ENCODE data around the gene MAMSTR. TPM values are rescaled to one million over a fixed set of nuclear protein-coding genes. Genes with fewer than 3 reads are reported as not detected.
"Not testable (repeated sequence)": the region's sequence is repeated elsewhere in the genome, so short reads cannot be mapped to it uniquely, and the experiment has no call there.

Gene MAMSTR
- total RNA-seq, 1 donor from 2014 or later, result 1.4 TPM

DNA sequence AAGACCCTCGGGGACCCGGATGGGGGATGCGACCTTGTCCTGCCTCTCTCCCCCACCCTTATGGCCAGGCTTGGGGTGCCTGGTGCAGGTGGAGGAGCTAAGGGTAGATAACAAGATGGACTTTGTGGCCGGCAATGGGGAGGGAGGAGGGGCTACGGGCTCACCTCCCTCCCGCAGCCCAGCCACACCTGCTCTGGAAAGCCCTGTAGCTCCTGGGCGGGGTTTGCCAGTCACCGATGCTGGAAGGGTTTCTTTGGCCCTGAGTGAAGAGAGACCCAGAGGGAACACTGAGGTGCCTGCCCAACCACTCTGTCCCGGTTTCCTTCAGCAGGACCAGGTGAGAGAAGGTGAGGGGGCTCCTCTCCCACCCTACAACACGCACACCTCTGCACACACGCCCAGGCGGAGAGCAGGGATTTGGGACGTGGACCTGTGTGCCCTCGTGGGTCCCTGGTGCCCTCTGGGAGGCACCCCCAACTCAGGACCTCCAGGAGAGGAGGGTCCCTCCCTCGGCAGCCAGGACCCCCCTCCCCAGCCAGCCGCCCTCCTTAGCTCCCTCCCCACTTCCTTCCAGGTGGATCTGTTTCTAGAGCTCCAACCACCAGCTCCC, 23.7 kb downstream of the MAMSTR start, which contains the start of gene FUT2:
TSS of gene FUT2 (plus strand) at position 229 of the 610 bp plus-strand sequence. CDS start 6,986 bp downstream, outside the sequence.
- intact Hi-C loops (cut with micrococcal nuclease), result no loop called here

GRCh38 chr19:48693629-48694028, 25.9 kb downstream of the MAMSTR start:
- intact Hi-C loops (cut with micrococcal nuclease), result not testable (repeated sequence)

GRCh38 chr19:48689449-48689848, 30.1 kb downstream of the MAMSTR start:
- intact Hi-C loops (cut with micrococcal nuclease), result no loop called here

DNA sequence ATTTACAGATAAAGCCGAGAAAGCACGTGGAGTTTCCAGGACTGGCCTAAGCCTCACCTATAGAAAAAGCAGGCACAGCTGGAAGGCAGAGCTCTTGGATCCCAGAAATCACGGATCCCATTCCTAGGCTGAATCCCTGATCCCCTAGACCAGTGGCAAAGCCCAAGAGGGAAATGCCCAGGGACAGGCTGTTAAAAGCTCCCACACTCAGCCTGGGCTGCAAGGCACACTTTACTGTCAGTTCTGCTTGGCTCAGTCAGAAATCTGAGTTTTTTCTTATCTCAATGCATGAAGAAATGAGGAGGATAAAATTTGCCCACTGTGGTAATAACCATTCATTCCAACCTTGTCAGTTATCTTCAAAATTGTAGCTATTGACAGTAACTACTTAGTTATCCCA, 31.7 kb downstream of the MAMSTR start:
- intact Hi-C loops (cut with micrococcal nuclease), result no loop called here

GRCh38 chr19:48686637-48687036, 32.9 kb downstream of the MAMSTR start:
- intact Hi-C loops (cut with micrococcal nuclease), result not testable (repeated sequence)

GRCh38 chr19:48686088-48686487, 33.4 kb downstream of the MAMSTR start:
- intact Hi-C loops (cut with micrococcal nuclease), result no loop called here

- intact Hi-C loops (cut with micrococcal nuclease), result no loop called here
Measured at GRCh38 chr19:48685583-48685982, 33.9 kb downstream of the MAMSTR start.

DNA sequence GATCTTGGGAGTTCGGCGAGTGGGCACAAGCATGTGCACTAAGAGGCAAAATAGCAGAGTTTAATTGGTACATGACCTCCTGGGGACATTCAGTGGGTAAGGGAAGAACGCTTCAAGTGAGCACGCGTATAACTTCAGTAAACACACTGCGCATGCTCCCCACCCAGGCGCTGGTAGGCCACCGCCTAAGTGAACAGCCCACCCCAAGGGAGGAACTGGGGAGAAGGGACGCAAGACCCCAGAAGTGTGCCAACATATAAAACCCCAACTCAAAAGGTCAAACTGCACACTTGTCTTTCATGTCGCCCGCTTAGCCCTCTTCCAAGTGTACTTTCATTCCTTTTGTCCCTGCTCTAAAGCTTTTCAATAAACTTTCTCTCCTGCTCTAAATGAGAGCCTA, 36.2 kb downstream of the MAMSTR start:
- intact Hi-C loops (cut with micrococcal nuclease), result no loop called here

DNA sequence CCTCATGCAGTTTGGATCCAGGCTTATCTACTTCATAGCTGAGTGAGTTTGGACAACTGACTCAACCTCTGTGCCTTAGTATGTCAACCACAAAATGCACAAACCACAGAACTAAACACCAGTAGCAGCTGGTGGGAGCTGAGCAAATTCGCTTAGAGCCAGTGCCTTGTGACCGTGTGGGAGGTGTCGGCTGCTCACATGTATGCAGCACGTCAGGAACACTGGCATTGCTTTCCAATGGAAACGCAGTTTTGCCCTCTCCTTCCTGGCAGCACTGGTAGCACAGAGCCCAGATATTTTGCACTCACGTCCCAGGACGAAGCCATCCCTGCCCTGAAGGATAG, 38.4 kb downstream of the MAMSTR start:
- intact Hi-C loops (cut with micrococcal nuclease), result no loop called here

DNA sequence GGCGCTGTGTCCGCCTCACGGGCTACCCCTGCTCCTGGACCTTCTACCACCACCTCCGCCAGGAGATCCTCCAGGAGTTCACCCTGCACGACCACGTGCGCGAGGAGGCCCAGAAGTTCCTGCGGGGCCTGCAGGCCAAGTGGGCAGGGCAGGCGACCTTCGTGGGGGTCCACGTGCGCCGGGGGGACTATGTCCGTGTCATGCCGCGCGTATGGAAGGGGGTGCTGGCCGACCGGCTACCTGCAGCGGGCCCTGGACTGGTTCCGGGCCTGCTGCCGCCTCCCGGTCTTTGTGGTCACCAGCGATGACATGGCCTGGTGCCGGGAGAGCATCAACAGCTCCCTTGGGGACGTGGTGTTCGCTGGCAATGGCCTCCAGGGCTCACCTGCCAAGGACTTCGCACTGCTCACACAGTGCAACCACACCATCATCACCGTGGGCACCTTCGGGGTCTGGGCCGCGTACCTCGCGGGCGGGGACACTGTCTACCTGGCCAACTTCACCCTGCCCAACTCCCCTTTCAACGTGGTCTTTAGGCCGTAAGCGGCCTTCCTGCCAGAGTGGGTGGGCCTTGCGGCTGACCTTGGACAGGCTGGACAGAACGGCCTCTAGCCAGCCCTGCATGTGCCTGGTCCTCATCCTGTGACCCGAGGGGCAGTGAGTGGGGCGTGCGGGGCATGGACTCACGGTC, 38.9 kb downstream of the MAMSTR start:
- intact Hi-C loops (cut with micrococcal nuclease), result no loop called here

GRCh38 chr19:48680006-48680405, 39.5 kb downstream of the MAMSTR start:
- intact Hi-C loops (cut with micrococcal nuclease), result not testable (repeated sequence)

DNA sequence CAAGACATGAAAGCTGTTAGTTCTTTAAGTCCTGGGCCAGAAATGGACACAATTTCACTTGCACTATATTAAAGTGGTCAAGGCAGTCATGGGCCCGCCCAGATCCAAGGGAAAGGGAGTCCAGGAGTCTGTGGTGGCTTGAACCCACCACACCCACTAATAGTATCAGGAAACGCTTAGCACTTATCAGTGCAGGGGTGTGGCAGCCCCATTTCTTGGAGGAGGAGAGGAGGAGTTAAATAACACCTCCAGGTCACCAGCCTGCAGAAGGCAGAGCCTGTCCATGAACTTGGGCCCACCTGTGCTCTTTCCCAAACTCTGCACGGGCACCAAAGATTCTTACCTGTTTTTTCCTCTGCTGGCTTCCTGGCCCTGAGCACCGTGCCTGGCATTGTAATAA, 41.3 kb downstream of the MAMSTR start:
- intact Hi-C loops (cut with micrococcal nuclease), result no loop called here

GRCh38 chr19:48676887-48677286, 42.6 kb downstream of the MAMSTR start:
- intact Hi-C loops (cut with micrococcal nuclease), result no loop called here

GRCh38 chr19:48676487-48676886, 43.0 kb downstream of the MAMSTR start:
- intact Hi-C loops (cut with micrococcal nuclease), result no loop called here

GRCh38 chr19:48674921-48675824, 44.4 kb downstream of the MAMSTR start:
- intact Hi-C loops (cut with micrococcal nuclease), result loop anchor here (1.0 kb wide), 3 partner anchors 29 to 64 kb away; partner anchors contain the start of gene CA11

DNA sequence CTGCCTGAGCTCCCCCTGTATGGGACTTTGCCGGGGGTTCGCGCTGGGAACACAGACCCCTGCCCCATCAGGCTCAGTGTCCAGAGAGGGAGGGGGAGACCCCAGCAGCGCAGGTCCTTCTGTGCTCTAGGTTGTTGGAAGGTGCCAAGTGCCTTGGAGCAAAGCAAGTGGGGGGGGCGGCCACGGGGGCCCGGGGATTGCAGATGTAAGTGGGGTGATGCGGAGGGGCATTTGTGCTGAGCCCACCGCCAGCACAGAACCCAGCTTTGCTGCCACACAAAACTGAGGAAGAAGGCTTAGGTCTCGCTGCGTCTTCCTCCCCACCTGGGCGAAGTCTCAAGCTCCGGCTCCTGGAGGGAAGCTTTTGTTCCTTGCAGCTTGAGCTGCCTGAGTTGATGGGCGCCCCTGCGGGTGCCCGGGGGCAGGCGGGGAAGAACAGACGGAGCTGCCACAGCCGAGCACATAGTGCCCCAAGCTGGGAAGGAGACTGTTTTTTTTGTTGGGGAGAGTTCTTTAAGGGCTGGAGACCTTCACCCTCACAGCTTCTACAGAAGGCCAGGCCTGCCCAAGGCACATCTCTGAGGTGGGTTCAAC, 45.2 kb downstream of the MAMSTR start:
- intact Hi-C loops (cut with micrococcal nuclease), result no loop called here

- intact Hi-C loops (cut with micrococcal nuclease), result no loop called here
Measured at GRCh38 chr19:48673436-48674100, 46.0 kb downstream of the MAMSTR start.

DNA sequence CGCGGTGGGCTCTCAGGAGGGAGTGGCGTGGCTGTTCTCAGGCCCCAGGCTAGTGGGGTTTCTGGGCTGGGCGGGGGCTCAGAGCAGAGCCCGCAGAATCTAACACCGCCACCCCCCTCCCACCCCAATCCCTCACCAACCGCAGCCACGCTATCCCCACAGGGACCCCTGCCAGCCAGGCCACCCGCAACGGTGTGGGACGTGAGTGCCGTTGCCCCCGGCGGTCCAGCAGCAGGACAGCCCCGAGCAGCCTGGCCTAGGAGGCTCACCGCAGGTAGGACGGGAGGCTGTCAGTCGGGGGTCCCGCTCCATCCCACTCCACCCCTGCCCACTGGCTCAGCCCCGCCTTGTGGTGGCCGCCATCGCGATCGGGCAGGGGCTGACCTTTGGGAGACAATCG, 46.5 kb downstream of the MAMSTR start, which contains the start of gene NTN5:
TSS of gene NTN5 (minus strand) at position 24 of the 400 bp plus-strand sequence. CDS start 2,031 bp downstream, outside the sequence.
- intact Hi-C loops (cut with micrococcal nuclease), result no loop called here

DNA sequence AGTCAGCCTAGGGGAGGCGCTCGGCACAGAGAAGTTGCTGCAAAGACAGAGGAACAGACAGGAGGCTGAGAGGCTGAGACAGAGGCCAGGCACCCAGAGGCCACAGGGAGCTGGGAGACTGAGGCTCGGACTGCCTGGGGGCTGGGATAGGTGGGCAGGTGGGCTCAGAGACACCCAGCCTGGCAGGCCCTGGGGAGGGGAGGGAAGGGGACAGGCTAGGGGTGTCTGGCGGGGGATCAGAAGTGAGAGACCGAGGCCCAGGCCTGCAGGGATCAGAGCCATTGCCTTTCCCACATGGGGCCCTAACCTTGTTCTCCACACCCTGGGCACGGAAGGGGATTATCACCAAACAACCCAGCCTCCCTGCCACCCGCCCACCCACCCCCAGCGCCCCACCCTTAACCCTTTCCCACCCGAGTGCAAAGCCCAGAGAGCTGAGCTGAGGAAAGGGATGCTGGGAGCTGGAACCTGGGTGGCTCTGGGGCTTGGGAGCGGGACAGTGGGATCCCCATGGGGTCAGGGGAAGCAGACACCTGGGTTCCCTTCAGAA, 48.0 kb downstream of the MAMSTR start:
- intact Hi-C loops (cut with micrococcal nuclease), result no loop called here

- intact Hi-C loops (cut with micrococcal nuclease), result no loop called here
Measured at GRCh38 chr19:48670699-48671445, 48.7 kb downstream of the MAMSTR start.
